Fibroblast of the aortic adventitia (primary cell): ENCODE data around the gene VEGFC. TPM values are rescaled to one million over a fixed set of nuclear protein-coding genes. Genes with fewer than 3 reads are reported as not detected.

ENCODE experiments used
- DNase-seq: peaks from one replicate; pipeline ENCODE4 v3.0.0-alpha.2; 2010; ENCODE audit warnings: low read depth
- H3K4me3 ChIP-seq: 2 replicates; pipeline ENCODE4 v1.5.1; 2011; ENCODE audit warnings: low read depth, mild to moderate bottlenecking, control low read depth, low read length, moderate library complexity
- CTCF ChIP-seq: IDR thresholded peaks from 2 replicates; pipeline ENCODE4 v1.5.1; 2011; ENCODE audit warnings: mild to moderate bottlenecking, low read length, control low read depth, inconsistent platforms; ENCODE audit not compliant: insufficient read depth
- total RNA-seq: library from RNA; depleted of rRNA; stranded (reverse); fragments of >200 nt; gene quantifications from 2 replicates; pipeline ENCODE4 v1.2.3, GENCODE V29; 2012; ENCODE audit warnings: low replicate concordance

Gene VEGFC
- total RNA-seq, 1 donor: 42.9 TPM

GRCh38 chr4:176834531-176834930 lies 41.8 kb upstream of the VEGFC start:
- TF ChIP-seq CTCF: no peak
- no peak for DNase-seq

GRCh38 chr4:176833400-176834175 lies 40.9 kb upstream of the VEGFC start:
- DNase-seq: no peak
- no peak overlapping the region for H3K4me3 ChIP-seq
- TF ChIP-seq CTCF: no peak

More at GRCh38 chr4:176834531-176834930, 41.8 kb upstream of the VEGFC start:
- H3K4me3 ChIP-seq: no peak overlapping the region

GRCh38 chr4:176830971-176831370 lies 38.2 kb upstream of the VEGFC start:
- DNase-seq: no peak
- TF ChIP-seq CTCF: no peak
- no peak overlapping the region for H3K4me3 ChIP-seq

- no peak overlapping the region for H3K4me3 ChIP-seq
- no peak for DNase-seq
- no peak for TF ChIP-seq CTCF
These were observed 32.9 kb upstream of the VEGFC start for GRCh38 chr4:176825586-176825985.

- no peak for TF ChIP-seq CTCF
- no peak overlapping the region for H3K4me3 ChIP-seq
- DNase-seq: no peak
These were observed 32.1 kb upstream of the VEGFC start for GRCh38 chr4:176824645-176825366.

GRCh38 chr4:176818531-176818930 lies 25.8 kb upstream of the VEGFC start:
- peak; percentile 62 for DNase-seq
- H3K4me3 ChIP-seq: no peak overlapping the region
- no peak for TF ChIP-seq CTCF
